T-helper 9 cell (primary cell): ENCODE data around the gene CTNNA1.

Experiments
- DNase-seq: peaks from one replicate; pipeline ENCODE4 v3.0.0-alpha.2; 2020

Gene CTNNA1

DNA sequence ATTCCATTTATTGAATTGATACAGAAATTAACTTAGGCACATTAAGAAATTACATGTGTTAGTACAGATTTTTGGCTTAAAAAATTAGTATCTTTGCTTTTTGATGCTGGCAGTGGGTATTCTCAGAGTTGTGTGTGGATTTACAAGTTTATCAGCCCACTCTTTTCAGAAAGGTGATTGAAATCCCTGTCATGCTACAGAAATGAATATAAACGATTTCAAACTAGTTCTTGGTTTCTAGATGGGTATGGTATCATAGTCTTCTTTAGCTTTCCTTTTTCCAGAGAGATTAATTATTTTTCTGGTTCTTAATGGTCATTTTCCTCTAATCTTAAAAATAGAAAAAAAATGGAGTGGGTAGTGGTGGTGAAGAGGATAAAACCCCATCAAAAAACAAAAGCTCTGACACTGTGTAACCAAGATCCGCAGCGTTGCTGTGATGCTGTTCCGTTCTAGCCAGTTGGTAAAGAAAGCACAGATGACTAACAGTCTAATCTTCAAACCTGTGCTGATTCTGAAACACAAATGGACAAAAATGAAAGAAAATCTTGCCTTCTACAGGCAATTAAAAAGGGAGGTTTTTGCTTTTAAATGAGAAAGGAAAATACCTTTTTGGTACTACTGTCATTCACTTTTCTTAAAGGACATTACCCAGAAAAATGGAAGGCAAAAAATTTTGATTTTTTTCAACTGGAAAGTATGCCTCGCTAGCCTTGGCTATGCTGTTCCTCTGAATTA is 116.7 kb downstream of the CTNNA1 start:
- DNase-seq = no peak

DNA sequence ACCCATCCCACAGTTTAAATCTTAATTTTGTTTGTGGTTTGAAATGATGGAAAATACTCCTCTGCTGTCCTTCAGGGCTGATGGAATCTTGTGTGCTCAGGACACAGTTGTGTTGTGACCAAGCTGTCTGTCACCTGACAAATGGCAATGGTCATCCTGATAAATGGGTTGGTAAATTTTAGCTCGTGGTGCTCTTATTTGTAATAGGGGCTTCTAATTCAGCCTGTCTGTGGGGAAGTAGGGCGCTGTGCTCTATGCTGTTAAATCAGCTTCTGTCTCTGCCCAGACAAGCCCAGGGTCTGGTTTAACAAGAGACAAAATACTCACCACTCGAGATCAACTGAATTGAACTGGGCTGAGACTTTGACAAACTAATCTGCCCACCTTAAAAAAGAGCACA is 117.4 kb downstream of the CTNNA1 start:
- DNase-seq = no peak

DNA sequence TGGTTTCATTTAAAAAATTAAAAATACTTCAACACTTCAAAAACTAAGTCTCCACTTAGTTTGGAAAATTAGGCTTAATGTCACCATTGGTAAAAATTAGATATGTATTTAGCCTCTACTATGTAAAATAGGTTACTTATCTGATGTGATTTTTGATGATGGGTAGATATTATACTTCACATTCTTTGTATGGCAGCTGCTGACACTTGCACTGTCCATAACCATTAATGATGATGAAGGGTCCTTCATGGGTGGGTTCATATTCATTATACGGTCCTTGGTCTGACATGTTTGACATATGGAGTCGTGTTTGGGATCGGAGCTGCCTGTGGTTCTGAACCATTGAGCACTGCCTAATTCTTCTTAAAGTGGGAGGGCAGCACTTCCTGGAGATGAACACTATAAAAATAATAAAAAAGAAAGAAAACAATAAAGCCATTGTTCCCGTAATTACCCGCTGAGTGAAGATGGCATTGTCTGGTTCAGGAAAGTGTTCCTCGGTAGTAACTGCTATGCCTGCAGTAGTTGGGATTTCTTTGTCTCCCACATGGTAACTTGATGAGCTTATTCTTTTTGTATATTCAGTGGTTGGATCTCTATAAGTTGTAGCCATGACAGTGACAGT is 119.7 kb downstream of the CTNNA1 start:
- DNase-seq = no peak

DNA sequence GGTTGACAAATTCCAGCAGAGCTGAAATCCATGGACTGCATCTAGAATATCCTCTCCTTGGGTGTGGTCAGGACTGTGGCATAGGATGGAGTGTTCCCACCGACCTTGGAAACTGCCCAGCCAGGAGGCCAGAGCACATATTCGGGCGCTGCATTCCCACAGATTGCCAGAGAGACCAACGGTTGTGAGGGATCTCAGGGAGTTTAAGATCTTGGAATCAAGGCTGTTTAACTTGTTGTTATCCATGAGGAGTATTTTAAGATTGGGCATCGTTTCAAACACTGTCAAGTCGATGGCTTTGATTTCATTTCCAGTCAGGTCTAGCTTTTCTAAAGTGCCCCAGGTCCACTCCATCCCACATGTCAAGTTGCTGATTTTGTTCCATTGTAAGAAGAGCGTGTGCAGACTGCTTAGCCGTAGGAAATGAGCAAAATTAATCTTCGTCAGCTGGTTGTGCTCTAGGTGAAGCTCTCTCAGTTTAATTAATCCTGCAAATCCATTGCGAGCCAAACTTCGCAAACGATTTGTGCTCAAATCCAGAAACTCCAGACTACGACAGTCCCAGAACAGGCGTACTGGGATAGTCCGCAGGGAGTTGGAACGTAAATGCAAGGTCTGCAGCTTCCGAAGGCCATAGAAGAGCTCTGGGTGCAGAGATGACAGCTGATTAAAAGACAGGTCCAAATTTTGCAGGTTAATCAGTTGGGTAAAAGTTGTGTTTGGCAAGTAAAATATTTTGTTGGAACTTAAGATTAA is 120.4 kb downstream of the CTNNA1 start:
- DNase-seq = no peak

DNA sequence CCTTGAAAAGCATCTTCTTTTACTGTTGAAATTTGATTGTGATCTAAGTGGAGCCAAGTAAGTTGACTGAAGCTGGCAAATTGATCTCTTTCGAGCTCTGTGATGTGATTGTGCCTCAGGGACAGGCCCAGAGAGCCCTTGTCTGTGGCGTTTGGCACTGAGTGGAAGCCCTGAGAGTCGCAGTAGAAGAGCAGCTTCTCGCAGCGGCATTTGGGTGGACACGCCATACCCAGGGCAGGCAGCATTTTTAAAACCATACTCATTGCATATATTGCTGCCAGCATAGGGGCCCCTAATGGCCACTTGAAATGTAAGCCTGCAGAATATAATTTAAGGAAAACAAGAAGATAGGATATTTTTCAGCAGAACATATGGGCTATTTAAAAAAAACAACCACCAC is 121.0 kb downstream of the CTNNA1 start:
- DNase-seq = no peak

DNA sequence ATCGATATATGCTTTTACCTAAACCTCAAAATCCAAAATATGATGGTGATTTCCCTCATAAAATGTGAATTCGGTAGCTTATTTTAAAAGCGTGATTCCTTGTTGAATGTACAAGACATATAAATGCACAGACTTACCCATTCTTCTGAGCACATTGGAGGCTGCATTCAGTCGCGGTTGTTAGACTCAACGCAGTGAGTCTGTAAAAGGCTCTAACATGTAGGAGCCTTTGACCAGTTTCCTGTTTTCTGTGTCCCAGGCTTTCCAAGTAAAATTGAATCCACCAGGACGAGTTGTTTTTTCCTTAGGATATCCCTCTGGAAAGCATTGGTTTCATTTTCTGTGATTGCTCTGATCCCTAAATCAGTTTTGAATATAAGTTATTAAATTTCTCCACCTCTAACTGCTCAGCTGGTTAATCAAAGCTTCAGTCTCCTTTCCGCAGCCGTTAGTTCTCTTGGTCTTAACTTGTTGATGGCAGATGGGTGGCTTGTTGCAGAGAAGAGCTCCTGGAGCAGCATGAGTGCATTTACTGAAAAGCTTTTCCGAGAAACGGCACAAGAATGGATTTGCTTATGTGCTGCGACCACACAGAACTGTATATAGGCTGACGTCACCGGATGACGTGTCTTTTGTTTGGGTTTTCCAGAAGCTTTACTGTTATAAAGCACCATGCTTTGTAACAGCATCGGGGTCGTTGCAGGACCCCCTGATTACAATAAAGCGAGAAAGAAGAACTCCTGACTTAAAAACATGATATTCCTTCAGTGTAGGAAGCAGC is 121.7 kb downstream of the CTNNA1 start, which contains the start of gene LRRTM2:
Gene LRRTM2, minus strand, starts transcription at position 565 of the 781 bp plus-strand sequence. Its CDS starts 424 bp downstream, at position 141.
- DNase-seq = no peak

DNA sequence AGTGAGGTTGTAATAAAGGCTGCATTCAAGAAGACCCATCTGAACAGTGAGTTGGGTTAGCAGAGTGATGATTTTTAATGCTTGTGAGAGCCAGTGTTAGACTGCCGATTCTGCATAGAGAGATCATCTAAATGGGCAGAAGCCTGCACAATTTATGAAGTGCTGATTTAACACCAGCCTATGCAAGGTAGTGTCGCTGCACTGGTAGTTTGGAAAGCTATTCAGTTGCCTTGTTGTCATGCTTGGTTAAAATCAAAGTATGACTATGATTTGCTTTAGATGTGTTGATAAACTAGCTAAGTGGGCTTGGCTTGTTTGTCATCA is 122.3 kb downstream of the CTNNA1 start:
- no peak for DNase-seq

DNA sequence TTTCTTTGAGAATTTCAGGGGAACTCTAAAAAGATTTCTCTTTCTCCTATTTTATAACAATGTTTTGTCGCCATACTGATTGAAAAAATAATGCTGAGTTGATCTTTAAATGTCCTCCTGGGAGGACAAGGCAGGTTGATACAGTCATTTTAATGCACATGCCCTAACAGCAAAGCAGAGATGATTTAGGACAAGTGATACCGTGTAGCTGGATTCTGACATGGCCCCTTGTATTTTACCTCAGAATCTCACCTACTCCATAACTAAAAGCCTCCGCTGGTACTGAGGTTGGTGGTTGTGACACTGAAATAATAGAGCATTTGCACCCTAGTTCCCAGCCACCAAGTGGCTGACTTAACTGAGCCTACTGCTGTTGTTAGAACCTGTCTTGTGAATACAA is 122.7 kb downstream of the CTNNA1 start:
- DNase-seq = no peak

DNA sequence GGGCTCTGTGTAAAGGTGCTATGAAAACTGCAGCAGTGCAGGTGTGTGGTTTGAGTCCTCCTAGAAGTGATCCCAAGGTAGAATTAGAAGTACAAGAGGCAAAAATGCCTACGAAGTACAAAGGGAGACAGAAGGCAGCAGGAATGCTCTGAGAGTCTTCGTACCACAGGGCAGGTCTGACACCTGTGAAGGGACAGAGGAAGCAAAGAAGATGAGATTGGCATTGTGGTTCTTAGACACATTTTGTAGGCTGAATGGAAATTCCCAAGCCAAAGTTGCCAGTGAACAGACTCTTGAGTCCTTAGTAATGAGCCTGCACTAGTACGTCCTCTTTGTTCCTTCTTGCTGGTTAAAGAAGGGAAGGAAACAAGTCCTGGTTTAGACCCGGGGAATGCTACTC is 123.6 kb downstream of the CTNNA1 start:
- no peak for DNase-seq

DNA sequence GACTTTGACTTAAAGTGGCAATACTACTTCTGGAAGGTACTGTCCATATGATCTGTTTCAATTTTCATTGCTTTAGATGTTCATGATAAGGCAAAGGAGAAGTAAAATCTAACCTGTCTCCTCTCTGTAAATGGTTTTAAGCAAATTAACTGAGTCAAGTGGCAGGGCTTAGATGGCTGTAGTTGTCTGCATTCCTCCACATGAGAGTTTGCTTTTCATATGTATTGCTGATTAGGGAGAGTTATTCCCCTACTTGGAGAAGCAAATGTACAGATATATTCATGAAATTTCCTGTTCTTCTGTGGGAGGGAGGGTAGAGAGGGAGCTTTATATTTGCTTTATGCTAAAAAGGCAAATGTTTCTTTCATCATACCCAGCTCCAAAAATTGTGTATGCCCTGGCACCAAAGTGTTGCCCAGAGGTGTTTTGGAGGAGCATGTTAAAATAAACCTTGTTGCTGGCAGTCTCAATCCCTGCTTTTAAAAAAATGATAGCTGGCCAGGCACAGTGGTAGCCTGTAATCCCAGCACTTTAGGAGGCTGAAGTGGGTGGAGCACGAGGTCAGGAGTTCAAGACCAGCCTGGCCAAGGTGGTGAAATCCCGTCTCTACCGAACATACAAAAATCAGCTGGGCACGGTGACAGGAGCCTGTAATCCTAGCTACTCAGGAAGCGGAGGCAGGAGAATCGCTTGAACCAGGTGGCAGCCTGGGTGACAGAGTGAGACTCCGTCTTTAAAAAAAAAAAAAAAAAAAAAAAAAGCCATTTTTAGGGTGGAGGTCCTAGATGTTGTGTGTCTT is 125.4 kb downstream of the CTNNA1 start:
- no peak for DNase-seq

DNA sequence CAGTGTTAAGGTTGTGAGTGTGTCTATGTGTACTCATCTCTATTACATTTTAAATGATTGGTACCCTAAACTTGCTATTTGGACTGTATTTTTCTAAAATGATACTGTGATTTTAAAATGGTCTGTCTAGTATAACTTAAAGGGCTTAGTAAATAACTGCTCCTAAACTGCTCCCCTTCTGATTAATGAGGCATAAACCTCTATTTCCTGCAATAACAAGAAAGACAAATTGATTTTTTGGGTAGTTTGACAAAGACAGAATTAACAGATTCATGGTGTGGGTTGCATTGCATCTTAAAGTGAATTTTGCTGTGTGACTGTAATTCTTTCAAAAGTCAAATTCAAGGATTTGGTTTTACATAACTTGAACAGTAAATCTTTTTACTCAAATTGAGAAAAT is 130.0 kb downstream of the CTNNA1 start:
- DNase-seq = no peak

DNA sequence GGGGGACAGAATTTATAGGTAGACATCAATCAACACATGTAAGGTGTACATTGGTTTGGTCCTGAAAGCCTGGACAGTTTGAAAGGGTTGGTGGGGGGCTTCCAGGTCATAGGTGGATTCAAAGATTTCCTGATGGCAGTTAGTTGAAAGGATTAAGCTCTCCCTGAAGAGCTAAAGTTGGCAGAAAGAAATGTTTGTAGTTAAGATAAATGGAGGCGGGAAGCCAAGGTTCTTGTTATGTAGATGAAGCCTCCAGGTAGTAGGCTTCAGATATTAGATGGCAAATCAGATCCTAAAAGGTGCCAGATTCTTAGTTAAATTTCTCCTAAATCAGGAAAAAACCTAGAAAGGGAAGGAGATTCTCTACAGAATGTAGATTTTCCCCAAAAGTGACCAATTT is 130.9 kb downstream of the CTNNA1 start:
- DNase-seq = no peak

DNA sequence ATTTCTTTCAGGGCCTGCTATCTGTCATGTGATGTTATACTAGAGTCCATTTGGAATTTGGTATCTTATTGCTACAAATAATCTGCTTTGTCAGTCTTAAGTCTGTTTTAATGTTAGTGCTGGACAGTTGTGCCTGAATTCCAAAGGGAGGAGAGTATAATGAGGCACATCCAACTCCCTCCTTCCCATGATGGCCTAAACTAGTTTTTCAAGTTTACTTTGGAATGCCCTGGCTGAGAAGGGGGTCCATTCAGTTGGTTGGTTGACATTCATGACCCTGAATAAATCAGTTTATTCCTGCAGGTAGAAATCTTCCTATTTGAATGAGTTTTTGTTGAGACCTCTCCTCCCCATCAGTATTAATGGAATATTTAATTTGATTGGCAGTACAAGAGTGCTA is 131.3 kb downstream of the CTNNA1 start:
- no peak for DNase-seq

DNA sequence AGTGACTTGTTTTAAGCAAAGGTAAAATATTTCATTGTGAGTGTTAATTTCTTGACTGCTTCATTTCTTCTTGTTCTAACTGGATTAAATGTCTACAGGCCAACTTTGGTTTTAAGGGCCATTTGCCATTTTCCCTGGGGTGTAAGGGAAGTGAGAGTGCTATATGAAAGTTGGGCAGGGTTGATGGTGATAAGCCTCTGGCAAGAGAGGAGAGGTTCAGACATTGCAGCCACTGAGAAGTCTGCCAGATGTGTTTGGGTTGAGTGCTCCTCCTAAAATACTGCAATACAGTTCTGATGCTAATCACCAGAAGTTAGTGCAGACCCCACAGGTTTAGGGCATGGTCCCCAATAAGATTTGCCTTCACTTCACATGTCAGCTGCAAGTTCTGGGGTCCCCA is 136.8 kb downstream of the CTNNA1 start:
- no peak for DNase-seq

DNA sequence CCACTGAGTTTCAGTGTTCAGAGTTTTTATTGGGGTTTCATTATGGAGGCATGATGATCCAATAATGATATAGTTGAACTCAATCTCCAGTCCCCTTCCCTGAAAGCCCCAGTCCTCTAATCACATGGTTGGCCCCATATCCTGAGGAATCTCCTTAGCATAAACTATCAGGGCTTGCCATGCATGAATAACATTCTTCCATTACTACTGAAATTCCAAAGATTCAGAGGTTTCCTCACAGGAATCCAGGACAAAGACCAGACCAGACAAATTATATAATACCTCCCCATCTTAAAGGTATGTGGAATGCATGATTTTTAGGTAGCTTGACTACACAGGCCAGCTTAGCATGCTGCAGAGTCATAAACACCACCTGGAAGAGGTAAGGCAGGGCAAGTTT is 137.4 kb downstream of the CTNNA1 start:
- no peak for DNase-seq

DNA sequence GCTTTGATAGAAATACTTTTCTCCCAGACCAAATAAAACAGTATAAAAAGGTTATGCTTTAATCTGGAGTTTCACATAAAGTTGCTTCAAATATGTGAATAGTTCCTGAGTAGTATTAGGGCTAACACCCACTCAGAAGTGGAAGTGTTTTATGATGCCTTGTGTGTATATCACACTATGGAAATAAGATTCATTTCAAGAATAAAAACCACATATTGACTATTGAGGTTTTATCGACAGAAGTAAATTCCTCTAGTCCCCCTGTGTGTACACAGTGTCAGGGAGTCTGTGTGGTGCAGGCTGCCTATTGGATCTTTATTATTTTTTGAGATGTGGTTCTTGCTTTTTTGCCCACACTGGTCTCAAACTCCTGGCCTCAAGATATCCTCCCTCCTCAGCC is 142.7 kb downstream of the CTNNA1 start:
- DNase-seq = no peak

DNA sequence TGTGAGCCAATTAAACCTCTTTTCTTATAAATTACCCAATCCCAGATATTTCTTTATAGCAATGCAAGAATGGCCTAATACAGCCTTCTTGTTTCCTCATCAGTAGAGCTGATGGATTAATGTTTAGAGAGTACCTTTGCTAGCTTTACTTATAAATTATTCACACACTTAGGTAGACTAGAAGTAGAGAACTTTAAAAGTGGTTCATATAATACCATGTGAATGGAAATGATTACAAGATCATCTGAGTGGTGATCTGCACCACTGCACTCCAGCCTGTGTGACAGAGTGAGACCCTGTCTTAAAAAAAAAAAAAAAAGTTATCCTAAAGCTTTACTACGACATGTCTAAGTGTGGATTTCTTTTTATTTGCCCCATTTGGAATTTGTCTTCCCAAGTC is 145.1 kb downstream of the CTNNA1 start:
- DNase-seq = no peak

DNA sequence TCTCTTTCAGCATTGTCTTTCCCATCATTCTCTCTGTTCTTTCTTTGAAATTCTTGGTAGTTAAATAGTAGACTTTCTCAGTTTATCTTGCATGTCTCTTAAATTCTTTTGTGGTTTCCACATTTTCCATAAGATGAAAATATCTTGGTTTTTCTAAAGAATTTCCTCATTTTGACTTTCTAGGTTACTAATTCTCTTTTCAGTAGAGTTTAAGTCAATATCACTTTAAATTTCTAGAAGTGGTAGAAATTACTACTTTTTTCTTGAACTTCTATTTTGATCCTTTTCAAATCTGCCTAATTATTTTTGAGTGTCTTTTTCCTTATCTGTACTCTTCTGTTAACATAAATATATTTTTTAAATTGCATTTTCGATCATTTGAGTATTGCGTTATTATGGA is 145.5 kb downstream of the CTNNA1 start:
- no peak for DNase-seq

DNA sequence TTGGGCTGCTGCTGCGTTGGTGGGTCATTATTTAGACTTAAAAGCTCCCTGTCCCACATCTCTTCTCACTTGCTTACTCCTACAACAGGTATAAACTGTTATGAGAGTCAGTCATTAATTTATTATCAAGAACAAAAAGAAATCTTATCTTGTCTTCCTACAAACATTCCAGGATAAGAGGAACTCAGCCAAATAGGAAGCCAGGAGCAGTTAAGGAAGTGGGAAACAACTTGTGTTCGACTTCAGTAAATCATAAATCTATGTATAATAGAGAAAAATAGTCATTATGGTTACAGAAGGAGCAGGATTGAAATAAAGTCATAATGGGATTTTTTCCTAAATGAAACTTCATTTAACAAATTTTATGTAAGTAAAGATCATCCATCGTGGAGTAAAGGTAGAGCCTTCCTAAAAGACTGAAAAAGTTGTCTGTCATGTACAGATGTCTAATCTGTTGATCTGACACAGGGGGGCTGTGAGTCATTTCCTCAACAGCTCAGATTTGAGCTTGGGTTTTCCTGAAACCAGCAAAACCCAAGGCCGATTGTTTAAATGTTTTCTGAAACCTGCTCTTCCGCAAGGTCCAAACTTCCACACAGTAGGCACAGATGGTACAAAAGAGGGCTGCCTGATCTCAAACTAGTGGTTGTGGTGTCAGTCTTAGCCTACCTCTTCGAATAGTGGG is 147.2 kb downstream of the CTNNA1 start:
- DNase-seq = no peak

DNA sequence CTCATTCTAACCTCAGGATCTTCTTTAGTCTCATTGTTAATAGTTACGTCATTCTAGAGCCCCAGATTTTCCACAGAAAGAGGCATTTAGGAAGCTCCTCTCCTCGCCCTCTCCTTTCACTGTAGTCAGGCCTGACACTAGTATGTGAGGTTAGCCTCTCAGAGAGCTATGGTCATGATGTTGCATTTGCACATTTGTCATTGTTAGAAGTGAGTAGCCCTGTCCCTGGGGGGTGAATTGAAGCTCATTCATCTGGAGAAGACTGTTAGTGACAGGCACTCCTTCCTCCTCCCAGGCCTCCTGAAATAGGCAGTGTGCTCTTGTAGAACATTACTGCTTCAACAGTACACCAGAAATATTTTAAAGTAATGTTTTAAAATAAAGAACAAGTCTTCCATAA is 148.5 kb downstream of the CTNNA1 start:
- DNase-seq = no peak

DNA sequence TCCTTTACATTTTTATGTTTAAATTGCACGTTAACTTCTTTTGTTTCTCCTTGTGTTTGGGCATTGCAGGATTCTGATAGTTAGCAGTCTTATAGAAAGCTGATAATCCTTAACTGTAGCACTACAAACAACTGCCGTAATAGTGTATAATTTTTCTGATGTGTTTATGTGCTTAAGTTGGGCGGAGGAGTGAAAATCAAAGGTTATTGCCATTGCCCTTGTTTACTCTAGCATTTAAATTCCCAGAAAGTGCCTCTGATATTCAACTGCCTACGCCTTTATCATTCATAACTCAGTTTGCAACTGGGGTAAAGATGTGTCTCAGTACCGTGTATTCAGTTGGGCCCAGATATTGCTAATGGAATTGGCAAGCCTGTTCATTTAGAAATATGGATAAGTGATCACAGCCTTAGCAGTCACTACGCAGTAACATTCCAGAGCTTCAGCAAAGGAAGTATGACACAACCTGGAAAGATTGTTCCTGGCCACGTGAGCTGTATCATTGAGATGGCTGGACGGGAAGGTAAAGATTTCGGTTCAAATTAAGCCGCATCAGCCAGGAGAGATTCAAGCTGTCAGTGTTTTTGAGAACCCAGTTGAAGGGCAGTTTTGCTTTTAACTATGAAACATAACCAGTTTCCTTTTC is 150.0 kb downstream of the CTNNA1 start:
- DNase-seq = no peak
